Mesothelial cell of epicardium (in vitro differentiated cells): ENCODE results near the gene TPRG1L. TPM values are rescaled to one million over a fixed set of nuclear protein-coding genes. Genes with fewer than 3 reads are reported as not detected.

Experiments
- DNase-seq, 2 experiments: peaks; one replicate each; pipeline ENCODE4 v3.0.0; 2021; ENCODE audit warnings: low spot score in 2 of 2; ENCODE audit not compliant: unreplicated experiment in 2 of 2
- H3K27ac Mint-ChIP-seq: 2 replicates; pipeline ENCODE4 v1.8.0; 2021; ENCODE audit warnings: mixed read lengths
- H3K27me3 Mint-ChIP-seq: 2 replicates; pipeline ENCODE4 v1.8.0; 2021; ENCODE audit warnings: low read depth, mixed read lengths
- H3K36me3 Mint-ChIP-seq: 2 replicates; pipeline ENCODE4 v1.8.0; 2021; ENCODE audit warnings: mixed read lengths
- H3K4me1 Mint-ChIP-seq: 2 replicates; pipeline ENCODE4 v1.8.0; 2021; ENCODE audit warnings: mixed read lengths
- H3K4me3 Mint-ChIP-seq: 2 replicates; pipeline ENCODE4 v1.8.0; 2021; ENCODE audit warnings: mild to moderate bottlenecking, moderate library complexity, mixed read lengths
- H3K9me3 Mint-ChIP-seq: 2 replicates; pipeline ENCODE4 v1.8.0; 2021; ENCODE audit warnings: mixed read lengths
- total RNA-seq: library from RNA; stranded (reverse); gene quantifications from 3 replicates; pipeline ENCODE4 v1.2.1, GENCODE V29; 2021
- TF ChIP-seq, protein P1 (sequence below): fragments of 200-600 bp; sonication (generic); IDR thresholded peaks from one replicate; pipeline ENCODE4 v1.5.0; 2021; ENCODE audit warnings: antibody characterized with exemption; ENCODE audit not compliant: unreplicated experiment

TPRG1L gene
- total RNA-seq, 1 donor from 2014 or later: 15.7 TPM

GRCh38 chr1:3669421-3669821 is 44.6 kb downstream of the TPRG1L start:
- Mint-ChIP-seq H3K4me3 (no peak overlapping the region), H3K4me1 (peaks cover 15% of the 10 kb centered on the region), H3K36me3 (no peaks in the 10 kb centered on the region), H3K9me3 (no peaks in the 10 kb centered on the region), H3K27me3 (peaks cover 62% of the 10 kb centered on the region), H3K27ac (no peak overlapping the region)
- TF ChIP-seq, protein P1, sequence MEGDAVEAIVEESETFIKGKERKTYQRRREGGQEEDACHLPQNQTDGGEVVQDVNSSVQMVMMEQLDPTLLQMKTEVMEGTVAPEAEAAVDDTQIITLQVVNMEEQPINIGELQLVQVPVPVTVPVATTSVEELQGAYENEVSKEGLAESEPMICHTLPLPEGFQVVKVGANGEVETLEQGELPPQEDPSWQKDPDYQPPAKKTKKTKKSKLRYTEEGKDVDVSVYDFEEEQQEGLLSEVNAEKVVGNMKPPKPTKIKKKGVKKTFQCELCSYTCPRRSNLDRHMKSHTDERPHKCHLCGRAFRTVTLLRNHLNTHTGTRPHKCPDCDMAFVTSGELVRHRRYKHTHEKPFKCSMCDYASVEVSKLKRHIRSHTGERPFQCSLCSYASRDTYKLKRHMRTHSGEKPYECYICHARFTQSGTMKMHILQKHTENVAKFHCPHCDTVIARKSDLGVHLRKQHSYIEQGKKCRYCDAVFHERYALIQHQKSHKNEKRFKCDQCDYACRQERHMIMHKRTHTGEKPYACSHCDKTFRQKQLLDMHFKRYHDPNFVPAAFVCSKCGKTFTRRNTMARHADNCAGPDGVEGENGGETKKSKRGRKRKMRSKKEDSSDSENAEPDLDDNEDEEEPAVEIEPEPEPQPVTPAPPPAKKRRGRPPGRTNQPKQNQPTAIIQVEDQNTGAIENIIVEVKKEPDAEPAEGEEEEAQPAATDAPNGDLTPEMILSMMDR: no peak
- no peak for DNase-seq

DNA sequence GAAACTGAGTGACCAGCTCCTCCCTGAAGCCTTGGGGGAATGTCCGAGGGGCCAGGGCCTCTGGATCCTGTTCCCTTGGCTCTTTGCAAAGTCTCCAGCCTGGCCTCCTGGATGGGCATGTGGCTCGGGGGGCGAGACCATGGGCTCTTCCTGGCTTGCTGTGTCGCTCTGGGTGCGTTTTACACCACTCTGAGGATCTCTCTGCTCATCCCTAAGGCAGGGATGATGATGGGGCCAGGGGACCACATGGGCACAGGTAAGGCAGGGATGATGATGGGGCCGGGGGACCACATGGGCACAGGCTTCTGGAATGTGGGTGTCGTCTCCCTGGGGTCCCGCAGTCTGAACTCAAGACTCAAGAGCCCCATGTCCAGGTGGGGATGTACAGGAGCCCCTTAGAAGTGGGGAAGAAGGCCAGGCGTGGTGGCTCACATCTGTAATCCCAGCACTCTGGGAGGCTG is 45.2 kb downstream of the TPRG1L start:
- Mint-ChIP-seq H3K4me3 (no peak overlapping the region), H3K36me3 (no peaks in the 10 kb centered on the region), H3K9me3 (no peaks in the 10 kb centered on the region), H3K4me1 (peaks cover 13% of the 10 kb centered on the region), H3K27ac (no peak overlapping the region), H3K27me3 (peaks cover 58% of the 10 kb centered on the region)
- DNase-seq: no peak
- TF ChIP-seq, protein P1: no peak

GRCh38 chr1:3670823-3671265 is 46.0 kb downstream of the TPRG1L start:
- no peak for DNase-seq
- Mint-ChIP-seq H3K9me3 (no peaks in the 10 kb centered on the region), H3K27ac (no peak overlapping the region), H3K36me3 (no peaks in the 10 kb centered on the region), H3K27me3 (peaks cover 54% of the 10 kb centered on the region), H3K4me3 (no peak overlapping the region), H3K4me1 (peaks cover 9% of the 10 kb centered on the region)
- TF ChIP-seq, protein P1: no peak

GRCh38 chr1:3671371-3672180 is 46.8 kb downstream of the TPRG1L start:
- Mint-ChIP-seq H3K9me3 (no peaks in the 10 kb centered on the region), H3K27ac (no peak overlapping the region), H3K36me3 (no peaks in the 10 kb centered on the region), H3K4me3 (no peak overlapping the region), H3K4me1 (peaks cover 9% of the 10 kb centered on the region), H3K27me3 (peaks cover 50% of the 10 kb centered on the region)
- no peak for DNase-seq
- TF ChIP-seq, protein P1: no peak

DNA sequence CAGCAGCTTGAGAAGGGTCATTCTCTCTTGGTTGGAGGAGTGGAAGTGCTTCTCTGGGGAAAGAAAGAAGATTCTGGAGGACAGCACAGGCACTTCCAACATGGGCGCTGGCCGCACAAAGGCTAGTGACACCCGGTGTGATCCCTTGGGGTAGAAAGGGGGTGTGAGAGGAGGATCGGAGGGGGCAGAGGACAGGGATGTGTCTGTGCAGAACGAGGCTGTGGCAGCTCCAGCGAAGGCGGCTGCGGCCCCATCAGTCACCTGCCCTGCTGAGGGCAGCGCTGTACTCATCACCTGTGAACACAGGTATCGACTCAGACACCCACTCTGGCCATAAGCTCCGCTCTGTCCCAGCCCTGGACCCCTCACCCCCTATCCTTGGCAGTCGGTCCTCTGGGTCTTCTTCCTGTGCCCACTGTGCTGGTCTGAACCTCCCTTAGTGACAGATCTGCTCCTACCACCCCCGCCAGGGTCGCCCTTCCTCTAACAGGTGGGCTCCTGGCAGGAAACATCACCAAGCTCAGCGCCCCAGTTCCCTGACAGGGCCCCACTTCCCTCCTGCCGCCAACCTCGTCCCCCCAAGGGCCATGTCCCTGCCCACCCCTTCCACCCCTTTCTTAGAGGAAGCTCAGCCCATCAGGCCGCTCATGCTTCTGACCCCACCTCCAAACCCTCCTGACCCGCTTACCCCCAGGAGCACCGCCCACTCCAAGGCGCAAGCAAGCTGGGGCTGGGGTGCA is 47.6 kb downstream of the TPRG1L start:
- Mint-ChIP-seq H3K4me1 (peaks cover 9% of the 10 kb centered on the region), H3K9me3 (no peaks in the 10 kb centered on the region), H3K27me3 (peaks cover 46% of the 10 kb centered on the region), H3K36me3 (no peaks in the 10 kb centered on the region), H3K4me3 (no peak overlapping the region), H3K27ac (no peak overlapping the region)
- DNase-seq: no peak
- TF ChIP-seq, protein P1: no peak
